GM12878 (cell line): ENCODE results near the gene LRP3. TPM values are rescaled to one million over a fixed set of nuclear protein-coding genes. Genes with fewer than 3 reads are reported as not detected.

Experiments used
- ATAC-seq: fragments of 200-7000 bp; cut with Tn5 transposase; 3 replicates; pipeline ENCODE4 v1.9.1; 2020; ENCODE audit warnings: mild to moderate bottlenecking, moderate library complexity
- BruUV-seq: library from RNA; stranded (reverse); fragments of 400-500 nt; replicated peaks from 2 replicates; lab custom pipeline; 2021; lab: Mats Ljungman, UMichigan
- CTCF ChIA-PET: fragments of 300-600 bp; sonication (Branson Sonifier 250); formaldehyde crosslinking; extraction: SDS; loops from one replicate; lab custom pipeline; 2021; ENCODE audit warnings: inconsistent platforms; lab: Yijun Ruan, JAX
- POLR2A ChIA-PET: fragments of 350-600 bp; formaldehyde crosslinking; extraction: SDS; loops from one replicate; lab custom pipeline; 2021; ENCODE audit warnings: inconsistent platforms; lab: Charles Lee
- RAD21 ChIA-PET: fragments of 300-600 bp; sonication (Branson Sonifier 250); formaldehyde crosslinking; loops from one replicate; lab custom pipeline; 2023; ENCODE audit warnings: antibody characterized with exemption; ENCODE audit not compliant: unreplicated experiment; lab: Charles Lee
- SMC1A ChIA-PET: fragments of 300-600 bp; sonication (Branson Sonifier 250); formaldehyde crosslinking; loops from one replicate; lab custom pipeline; 2023; ENCODE audit not compliant: unreplicated experiment, uncharacterized antibody; lab: Charles Lee
- DNase-seq: peaks from one replicate; pipeline ENCODE4 v3.0.0-alpha.2; 2011; ENCODE audit warnings: low read depth, low spot score
- FAIRE-seq: peaks from 3 replicates; lab custom pipeline; 2011; peaks lifted over from hg19 to GRCh38; lab: Jason Lieb, UNC
- H2AFZ ChIP-seq: 2 replicates; pipeline ENCODE4 v1.6.0; 2011; ENCODE audit warnings: low read depth, low read length, control low read depth; ENCODE audit not compliant: control insufficient read depth
- H3K27ac ChIP-seq: 2 replicates; pipeline ENCODE4 v1.5.1; 2011; ENCODE audit warnings: control low read depth; ENCODE audit not compliant: control insufficient read depth, insufficient read depth
- H3K27me3 ChIP-seq, 2 experiments: replicated peaks in 1 of 2; 2 replicates each; pipeline versions ENCODE4 v1.6.0 to v1.6.1; 2011; ENCODE audit warnings: low read length in 1 of 2; ENCODE audit not compliant: control insufficient read depth in 2 of 2, insufficient read depth in 2 of 2
- H3K36me3 ChIP-seq, 2 experiments: 2 replicates each; pipeline ENCODE4 v1.5.1; 2011; ENCODE audit warnings: low read length in 1 of 2; ENCODE audit not compliant: control insufficient read depth in 2 of 2, insufficient read depth in 2 of 2
- H3K4me1 ChIP-seq: 2 replicates; pipeline ENCODE4 v1.6.1; 2011; ENCODE audit warnings: mild to moderate bottlenecking, low read length, moderate library complexity, mixed read lengths; ENCODE audit not compliant: control insufficient read depth, insufficient read depth
- H3K4me2 ChIP-seq: 2 replicates; pipeline ENCODE4 v1.6.0; 2011; ENCODE audit warnings: control low read depth; ENCODE audit not compliant: control insufficient read depth, insufficient read depth
- H3K4me3 ChIP-seq: fragments of 200-600 bp; sonication (generic); 2 replicates; pipeline ENCODE4 v1.5.1; 2016
- H3K79me2 ChIP-seq: 2 replicates; pipeline ENCODE4 v1.6.0; 2011; ENCODE audit warnings: low read length; ENCODE audit not compliant: control insufficient read depth, insufficient read depth
- H3K9ac ChIP-seq: 2 replicates; pipeline ENCODE4 v1.8.0; 2011; ENCODE audit warnings: low read length, control low read depth, mixed read lengths; ENCODE audit not compliant: control insufficient read depth, insufficient read depth
- H3K9me3 ChIP-seq: replicated peaks from 3 replicates; pipeline ENCODE4 v1.5.1; 2011; ENCODE audit warnings: mild to moderate bottlenecking, low read length; ENCODE audit not compliant: control insufficient read depth, insufficient read depth
- H4K20me1 ChIP-seq: 2 replicates; pipeline ENCODE4 v1.6.0; 2011; ENCODE audit not compliant: control insufficient read depth, insufficient read depth
- E4F1 ChIP-seq: fragments of 450-650 bp; IDR thresholded peaks from 2 replicates; pipeline ENCODE4 v1.6.1; 2018; ENCODE audit warnings: borderline replicate concordance, mild to moderate bottlenecking; ENCODE audit not compliant: partially characterized antibody
- EZH2 ChIP-seq: IDR thresholded peaks from 2 replicates; pipeline ENCODE4 v1.6.1; 2012; ENCODE audit warnings: low read depth, mild to moderate bottlenecking, control low read depth, inconsistent platforms, low read length, borderline replicate concordance; ENCODE audit not compliant: control insufficient read depth
- HDAC6 ChIP-seq: fragments of 200-600 bp; sonication (generic); IDR thresholded peaks from one replicate; pipeline ENCODE4 v1.8.0; 2017; ENCODE audit warnings: antibody characterized with exemption; ENCODE audit not compliant: unreplicated experiment
- IKZF2 ChIP-seq, 2 experiments: fragments of 450-650 bp; IDR thresholded peaks; 2 replicates each; pipeline ENCODE4 v1.6.1; 2017; ENCODE audit warnings: mild to moderate bottlenecking in 2 of 2, moderate library complexity in 2 of 2
- KLF5 ChIP-seq: fragments of 450-650 bp; IDR thresholded peaks from 2 replicates; pipeline ENCODE4 v1.6.1; 2014; ENCODE audit warnings: mild to moderate bottlenecking; ENCODE audit not compliant: partially characterized antibody
- MEF2B ChIP-seq: fragments of 450-650 bp; IDR thresholded peaks from 2 replicates; pipeline ENCODE4 v1.6.1; 2018; ENCODE audit warnings: mild to moderate bottlenecking, moderate library complexity; ENCODE audit not compliant: partially characterized antibody, poor library complexity, severe bottlenecking
- NFIC ChIP-seq: IDR thresholded peaks from 2 replicates; pipeline ENCODE4 v1.6.1; 2012; ENCODE audit warnings: low read depth, mild to moderate bottlenecking, inconsistent platforms, low read length, moderate library complexity
- NFYB ChIP-seq: IDR thresholded peaks from 2 replicates; pipeline ENCODE4 v1.6.1; 2011; ENCODE audit warnings: low read depth, mild to moderate bottlenecking, low read length, improper control_type of control experiment, moderate library complexity; ENCODE audit not compliant: insufficient read depth
- NRF1 ChIP-seq: conservative IDR thresholded peaks from 2 replicates; pipeline ENCODE4 v1.6.1; 2011; ENCODE audit warnings: mild to moderate bottlenecking, low read depth, low read length, improper control_type of control experiment
- PRDM15 ChIP-seq: fragments of 450-650 bp; formaldehyde crosslinking; IDR thresholded peaks from 2 replicates; pipeline ENCODE4 v1.4.0; 2020; ENCODE audit warnings: mild to moderate bottlenecking, moderate library complexity
- STAT1 ChIP-seq: fragments of 450-650 bp; conservative IDR thresholded peaks from 2 replicates; pipeline ENCODE4 v1.6.1; 2014; ENCODE audit warnings: antibody characterized with exemption, mild to moderate bottlenecking
- ZBTB40 ChIP-seq: fragments of 450-650 bp; IDR thresholded peaks from 2 replicates; pipeline ENCODE4 v1.6.1; 2016; ENCODE audit warnings: mild to moderate bottlenecking, moderate library complexity, borderline replicate concordance
- ZNF384 ChIP-seq: IDR thresholded peaks from 2 replicates; pipeline ENCODE4 v1.6.1; 2012; ENCODE audit warnings: low read depth, mild to moderate bottlenecking, low read length, improper control_type of control experiment, borderline replicate concordance
- WGBS: methylation state at CpG from one replicate; pipeline ENCODE4 v1.1.6; 2016; ENCODE audit warnings: low lambda C conversion rate; ENCODE audit not compliant: insufficient replicate concordance, insufficient coverage; ENCODE audit errors: missing lambda C conversion rate; 5-methylcytosine and 5-hydroxymethylcytosine counted together
- in situ Hi-C: fragments of 300-500 bp; cut with MboI; formaldehyde crosslinking; loops from 9 replicates; pipeline ENCODE4 v1.14.3; 2018; ENCODE audit warnings: mixed read lengths
- intact Hi-C: fragments of 100-400 bp; cut with micrococcal nuclease; formaldehyde crosslinking; loops from one replicate; pipeline ENCODE4 v1.14.2; 2022; ENCODE audit not compliant: unreplicated experiment
- polyA plus RNA-seq, 11 experiments: library from polyadenylated mRNA; depleted of rRNA in 4 of 11; unstranded in 6 of 11; stranded (reverse) in 5 of 11; fragments of >200 nt; fragmentation: Nextera tagmentation in 4 of 11; fragmentation: Illumina TruSeq in 1 of 11; extraction: Ambion mirVana in 4 of 11; extraction: Trizol in 1 of 11; gene quantifications; 1 replicate in 1 of 11; 2 replicates in 10 of 11; pipeline versions ENCODE4 v1.2.1 to v1.2.3, GENCODE V29; 2011 to 2016; ENCODE audit warnings: inconsistent platforms in 2 of 11, missing spikeins in 2 of 11, low read depth in 1 of 11
- total RNA-seq, 4 experiments: library from RNA; depleted of rRNA in 3 of 4; stranded (reverse); fragments of >200 nt in 3 of 4; fragmentation: Illumina TruSeq in 1 of 4; extraction: Trizol in 1 of 4; gene quantifications; 2 replicates each; pipeline versions ENCODE4 v1.2.1 to v1.2.3, GENCODE V29; 2013 to 2021

LRP3 gene
- total and polyA plus RNA-seq, 10 of the 15 experiments (the other 5 are each of a cell fraction or from before 2014, with no cell fraction given): 0.12 to 3.2 (median 0.64) TPM; not detected in 2

GRCh38 chr19:33205110-33205509 lies 11.0 kb downstream of the LRP3 start:
- Histone ChIP-seq H3K79me2 (no peaks in the 10 kb centered on the region), H3K4me2 (no peak overlapping the region), H3K27me3 (no peaks in the 10 kb centered on the region), H3K4me3 (no peak overlapping the region), H4K20me1 (no peaks in the 10 kb centered on the region), H3K4me1 (no peaks in the 10 kb centered on the region), H3K9me3 (no peaks in the 10 kb centered on the region), H3K27ac (no peak overlapping the region), H3K36me3 (no peaks in the 10 kb centered on the region), H3K9ac (no peak overlapping the region), H2AFZ (no peak overlapping the region)
- ChIA-PET POLR2A (no interaction called here), RAD21 (no interaction called here), CTCF (no interaction called here), SMC1A (no interaction called here)
- WGBS: 67% methylated on average over 26 of the region's 27 CpGs
- DNase-seq (no peak), ATAC-seq (no peak), FAIRE-seq (no peak)
- in situ Hi-C loops (no loop called here), intact Hi-C loops (no loop called here)
- BruUV-seq: no TSS peak
- TF ChIP-seq IKZF2 (IDR thresholded peaks at IDR 0.05) (no peak), ZBTB40 (no peak), NFYB (no peak), STAT1 (no peak), EZH2 (no peak), HDAC6 (no peak), E4F1 (no peak), NFIC (no peak), ZNF384 (no peak), KLF5 (no peak), PRDM15 (CRISPR knock-in tag) (no peak), MEF2B (no peak), NRF1 (no peak)
